Measurements from ENCODE around the gene BCL2. TPM values are rescaled to one million over a fixed set of nuclear protein-coding genes. Genes with fewer than 3 reads are reported as not detected.

Gene BCL2
- total RNA-seq, 1 experiment from 2014 or later: 1.3 TPM

- H2BK15ac ChIP-seq (ENCODE audit: low read depth, low read length): no peak overlapping the region
- H2AK5ac ChIP-seq (ENCODE audit: insufficient read length, low read length): no peak overlapping the region
- H3K9me3 ChIP-seq (ENCODE audit: control insufficient read depth, low read depth, low read length): no peaks in the 10 kb centered on the region
- Mint-ChIP-seq H3K27me3 (ENCODE audit: low read depth) (peaks cover 3% of the 10 kb centered on the region), H3K4me3 (no peak overlapping the region), H3K27ac (no peak overlapping the region), H3K9me3 (peaks cover 10 to 12% of the 10 kb centered on the region in 2 experiments; a peak in 4 of 5 replicates), H3K36me3 (ENCODE audit: insufficient read depth in 1 of 3, low read depth in 3 of 3) (peaks cover 0 to 3% (median under 1%) of the 10 kb centered on the region in 3 experiments; a peak in 1 of 7 replicates), H3K4me1 (no peaks in the 10 kb centered on the region)
- no peaks in the 10 kb centered on the region for H3K79me1 ChIP-seq (ENCODE audit: insufficient read depth, low read depth, low read length, poor library complexity, severe bottlenecking)
- no peaks in the 10 kb centered on the region for H4K20me1 ChIP-seq (ENCODE audit: control insufficient read depth, insufficient read depth, insufficient read length)
- H2BK5ac ChIP-seq (ENCODE audit: insufficient read length, low read length): no peak overlapping the region
- no peak for DNase-seq
- no peak overlapping the region for H4K8ac ChIP-seq (replicated peaks; ENCODE audit: insufficient read length, low read depth, low read length)
- no peak overlapping the region for H4K5ac ChIP-seq (ENCODE audit: insufficient read length, low read depth, low read length)
- no peak overlapping the region for H4K91ac ChIP-seq (ENCODE audit: insufficient read length, low read depth, low read length)
- TF ChIP-seq, protein P1, sequence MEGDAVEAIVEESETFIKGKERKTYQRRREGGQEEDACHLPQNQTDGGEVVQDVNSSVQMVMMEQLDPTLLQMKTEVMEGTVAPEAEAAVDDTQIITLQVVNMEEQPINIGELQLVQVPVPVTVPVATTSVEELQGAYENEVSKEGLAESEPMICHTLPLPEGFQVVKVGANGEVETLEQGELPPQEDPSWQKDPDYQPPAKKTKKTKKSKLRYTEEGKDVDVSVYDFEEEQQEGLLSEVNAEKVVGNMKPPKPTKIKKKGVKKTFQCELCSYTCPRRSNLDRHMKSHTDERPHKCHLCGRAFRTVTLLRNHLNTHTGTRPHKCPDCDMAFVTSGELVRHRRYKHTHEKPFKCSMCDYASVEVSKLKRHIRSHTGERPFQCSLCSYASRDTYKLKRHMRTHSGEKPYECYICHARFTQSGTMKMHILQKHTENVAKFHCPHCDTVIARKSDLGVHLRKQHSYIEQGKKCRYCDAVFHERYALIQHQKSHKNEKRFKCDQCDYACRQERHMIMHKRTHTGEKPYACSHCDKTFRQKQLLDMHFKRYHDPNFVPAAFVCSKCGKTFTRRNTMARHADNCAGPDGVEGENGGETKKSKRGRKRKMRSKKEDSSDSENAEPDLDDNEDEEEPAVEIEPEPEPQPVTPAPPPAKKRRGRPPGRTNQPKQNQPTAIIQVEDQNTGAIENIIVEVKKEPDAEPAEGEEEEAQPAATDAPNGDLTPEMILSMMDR (conservative IDR thresholded peaks at IDR 0.05): no peak
- H3K79me2 ChIP-seq (ENCODE audit: insufficient read depth, low read length): no peaks in the 10 kb centered on the region
- no peak overlapping the region for H3K14ac ChIP-seq (ENCODE audit: insufficient read depth, low read length)
- H3K23me2 ChIP-seq (ENCODE audit: insufficient read length, low read depth, low read length, poor library complexity, severe bottlenecking): no peaks in the 10 kb centered on the region
- no peak overlapping the region for H3K4me2 ChIP-seq (ENCODE audit: insufficient read depth, insufficient read length, low read length)
- H3K4me1 ChIP-seq (ENCODE audit: insufficient read depth, low read length): no peaks in the 10 kb centered on the region
- no peak overlapping the region for H3K23ac ChIP-seq (ENCODE audit: insufficient read length, low read depth, low read length)
- no peak overlapping the region for H3K56ac ChIP-seq (ENCODE audit: insufficient read length, low read depth, low read length)
- no peak overlapping the region for H2BK120ac ChIP-seq (ENCODE audit: low read depth, low read length, poor library complexity, severe bottlenecking)
- H3T11ph ChIP-seq (ENCODE audit: low read length): no peak overlapping the region
- no peak overlapping the region for H3K27ac ChIP-seq (ENCODE audit: insufficient read length, low read depth, low read length)
- H2BK12ac ChIP-seq (ENCODE audit: insufficient read length, low read depth, low read length): no peak overlapping the region
- WGBS (ENCODE audit: extremely low coverage, insufficient read length, low lambda C conversion rate): 100% methylated on average over 1 of the region's 2 CpGs
- H3K9ac ChIP-seq (ENCODE audit: extremely low read depth, insufficient read length, low read length): no peak overlapping the region
- no peak overlapping the region for H2BK20ac ChIP-seq (ENCODE audit: low read depth, low read length, poor library complexity, severe bottlenecking)
- no peak overlapping the region for H2AFZ ChIP-seq (ENCODE audit: low read length)
- no peak overlapping the region for H3K18ac ChIP-seq (ENCODE audit: insufficient read length, low read depth, low read length)
- no peaks in the 10 kb centered on the region for H3K27me3 ChIP-seq (ENCODE audit: insufficient read depth, low read length)
- H3K4ac ChIP-seq (ENCODE audit: low read depth, low read length): no peak overlapping the region
Measured at GRCh38 chr18:63223837-63224236, 95.7 kb downstream of the BCL2 start.

Measured in H9 (cell line).